Erythroblast (primary cell): ENCODE results near the gene VASH1.

ENCODE experiments used
- DNase-seq, 2 experiments: peaks; one replicate each; lab custom pipeline; 2025; lab: John Stamatoyannopoulos, UW
- GATA1 ChIP-seq: IDR thresholded peaks from 2 replicates; pipeline ENCODE4 v1.6.1; 2011; ENCODE audit warnings: low read depth, mild to moderate bottlenecking, control low read depth, low read length, moderate library complexity
- POLR2A ChIP-seq: IDR thresholded peaks from 2 replicates; pipeline ENCODE4 v1.6.1; 2011; ENCODE audit warnings: mild to moderate bottlenecking, low read length

VASH1 gene

GRCh38 chr14:76779221-76780057 lies 18.2 kb downstream of the VASH1 start:
- no peak for TF ChIP-seq GATA1
- TF ChIP-seq POLR2A: no peak
- DNase-seq: no peak

DNA sequence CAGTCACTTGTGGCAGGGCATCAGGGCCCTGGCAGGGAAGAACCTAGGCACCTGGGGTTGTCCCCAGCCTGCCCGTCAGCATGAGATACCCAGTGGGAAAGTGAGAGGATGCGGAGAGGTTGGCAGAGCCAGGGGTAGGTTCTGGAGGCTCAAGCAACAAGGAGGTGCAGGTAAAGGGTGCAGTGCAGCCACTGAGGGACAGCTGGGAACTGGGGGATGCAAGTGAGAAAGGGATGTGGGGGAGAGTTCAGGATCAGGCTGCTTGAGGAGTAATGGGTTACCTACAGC lies 18.7 kb downstream of the VASH1 start:
- TF ChIP-seq POLR2A (no peak), GATA1 (no peak)
- no peak for DNase-seq

DNA sequence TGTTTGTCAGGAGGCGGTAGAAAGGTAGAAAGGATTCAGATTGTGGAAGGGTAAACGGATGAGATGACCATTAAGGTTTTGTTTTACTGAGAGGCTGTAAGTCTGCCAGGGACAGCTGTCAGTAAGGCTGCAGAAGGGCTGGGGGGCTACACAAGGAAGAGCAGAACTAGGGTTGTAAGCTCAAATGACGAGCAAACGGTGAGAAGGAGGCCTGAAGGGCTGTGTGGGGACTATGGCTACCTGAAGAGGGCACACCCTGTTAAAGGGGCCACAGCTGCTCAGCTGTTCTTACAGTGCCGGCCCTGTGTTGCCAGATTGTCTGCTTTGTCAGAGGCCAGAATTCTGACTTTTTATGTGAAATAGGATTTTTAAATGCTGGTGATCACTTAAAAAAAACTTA lies 19.1 kb downstream of the VASH1 start:
- no peak for TF ChIP-seq POLR2A
- TF ChIP-seq GATA1: no peak
- DNase-seq: no peak

- DNase-seq: no peak
- TF ChIP-seq POLR2A (no peak), GATA1 (no peak)
These were observed 19.8 kb downstream of the VASH1 start for GRCh38 chr14:76780875-76781647.

- TF ChIP-seq GATA1: no peak
- no peak for TF ChIP-seq POLR2A
- DNase-seq: no peak
These were observed 20.4 kb downstream of the VASH1 start for GRCh38 chr14:76781648-76782051.

DNA sequence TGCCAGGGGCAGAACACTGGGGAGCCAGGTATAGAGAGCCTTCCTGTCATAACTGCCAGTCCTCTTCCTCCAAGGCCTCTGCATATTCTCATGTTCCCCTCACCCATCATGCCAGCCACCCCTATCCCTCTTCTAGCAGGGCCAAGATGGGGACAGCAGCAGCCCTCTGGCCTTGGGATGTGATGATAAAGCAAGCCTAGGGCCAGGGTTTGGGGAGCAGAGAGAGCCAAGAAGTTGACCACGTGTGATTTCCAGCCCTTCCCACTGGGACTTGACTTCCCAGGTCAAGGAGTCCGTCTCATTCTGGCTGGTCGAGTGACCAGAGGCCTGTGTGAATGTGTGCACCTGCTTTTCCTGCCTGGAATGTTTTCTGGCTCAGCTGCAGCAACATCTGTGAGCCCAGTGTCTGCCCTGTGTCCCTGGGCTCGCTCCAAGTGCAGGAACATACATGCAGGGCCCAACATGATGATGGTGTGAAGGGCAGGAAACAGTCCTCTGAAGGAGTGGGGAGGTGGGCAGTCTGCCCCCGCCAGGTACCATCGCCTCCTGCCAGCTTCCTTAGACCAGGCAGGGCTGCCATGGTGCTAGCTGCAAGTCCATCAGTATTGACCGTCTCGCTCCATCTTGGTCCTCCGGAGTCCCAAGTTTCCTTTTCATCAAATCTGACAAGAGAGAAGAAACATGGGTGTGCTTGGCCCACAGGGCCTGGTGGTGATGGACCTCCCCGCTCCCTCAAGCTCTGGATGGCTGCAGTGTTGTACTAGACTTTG lies 21.0 kb downstream of the VASH1 start:
- DNase-seq: no peak
- TF ChIP-seq GATA1 (no peak), POLR2A (no peak)

DNA sequence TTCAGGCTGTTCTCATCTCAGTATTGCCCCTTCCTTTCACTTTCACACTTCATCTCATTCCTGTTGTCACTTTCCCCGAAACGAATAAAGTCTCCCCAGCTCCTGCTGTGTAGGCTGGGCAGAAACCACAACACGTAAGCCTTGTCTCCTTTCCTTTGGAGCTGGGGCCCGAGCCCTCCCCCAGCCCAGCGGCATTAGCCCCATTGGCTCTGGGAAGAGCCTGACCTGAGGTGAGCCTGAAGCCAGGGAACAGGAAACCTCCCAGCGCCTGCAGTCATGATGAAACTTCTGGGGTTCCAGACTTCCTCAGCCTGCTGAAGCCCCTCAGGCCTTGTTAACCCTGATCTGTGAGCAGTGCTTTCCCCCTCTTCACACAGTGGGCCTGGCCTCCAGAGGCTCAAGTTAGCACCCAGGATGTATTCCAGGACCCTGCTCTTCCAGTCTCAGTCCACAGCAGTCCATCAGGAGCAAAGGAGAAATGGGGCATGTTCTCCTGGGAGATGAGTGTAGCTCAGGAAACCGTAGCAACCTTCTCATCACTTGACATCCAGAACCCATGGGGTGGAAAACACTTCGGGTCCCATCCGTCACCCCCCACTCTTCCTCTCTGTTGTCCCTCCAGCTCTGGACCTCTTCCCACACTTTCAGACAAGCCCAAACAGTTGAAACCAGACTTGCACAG lies 21.8 kb downstream of the VASH1 start:
- TF ChIP-seq POLR2A (no peak), GATA1 (no peak)
- DNase-seq: no peak

- no peak for DNase-seq
- no peak for TF ChIP-seq POLR2A
- no peak for TF ChIP-seq GATA1
These were observed 23.1 kb downstream of the VASH1 start for GRCh38 chr14:76784266-76784874.

DNA sequence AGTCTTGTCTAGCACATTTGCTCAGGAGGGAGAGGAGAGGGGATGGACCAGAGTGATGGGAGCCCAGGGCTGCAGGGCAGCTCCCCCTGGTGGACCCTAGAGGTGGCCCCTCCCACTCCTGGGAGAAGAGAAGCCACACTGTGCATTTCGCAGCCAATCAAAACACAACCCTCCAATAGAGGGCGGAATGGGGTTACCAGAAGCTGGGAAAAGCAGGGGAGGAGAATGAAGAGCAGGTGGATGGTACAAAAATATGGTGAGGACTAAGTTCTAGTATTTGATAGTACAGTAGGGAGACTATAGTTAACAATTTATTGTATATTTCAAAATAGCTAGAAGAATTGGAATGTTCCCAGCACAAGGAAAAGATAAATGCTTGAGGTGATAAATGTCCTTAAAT lies 23.6 kb downstream of the VASH1 start:
- DNase-seq: peak; percentile 81 to 87
- no peak for TF ChIP-seq POLR2A
- TF ChIP-seq GATA1: no peak

DNA sequence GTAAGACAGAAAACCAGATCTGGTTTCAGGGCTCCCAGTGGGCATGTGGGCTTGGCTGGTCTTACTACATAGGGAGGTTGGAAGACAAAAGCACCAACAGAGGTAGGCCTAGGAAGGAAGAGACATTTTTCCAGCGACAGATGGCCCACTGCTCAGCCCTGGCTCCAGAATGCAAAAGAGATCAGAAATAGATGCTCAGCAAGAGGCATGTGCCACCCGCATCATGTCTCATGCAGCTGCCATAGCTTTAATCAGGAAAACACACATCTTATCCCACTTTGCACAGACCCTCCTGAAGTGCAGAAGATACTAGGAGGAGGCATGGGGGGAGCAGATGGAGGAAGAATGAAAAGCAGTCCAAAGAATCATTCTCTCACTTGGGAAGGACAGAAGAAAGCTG lies 25.3 kb downstream of the VASH1 start:
- TF ChIP-seq GATA1: no peak
- no peak for TF ChIP-seq POLR2A
- DNase-seq: peak in 1 of 2 experiments; percentile 27

DNA sequence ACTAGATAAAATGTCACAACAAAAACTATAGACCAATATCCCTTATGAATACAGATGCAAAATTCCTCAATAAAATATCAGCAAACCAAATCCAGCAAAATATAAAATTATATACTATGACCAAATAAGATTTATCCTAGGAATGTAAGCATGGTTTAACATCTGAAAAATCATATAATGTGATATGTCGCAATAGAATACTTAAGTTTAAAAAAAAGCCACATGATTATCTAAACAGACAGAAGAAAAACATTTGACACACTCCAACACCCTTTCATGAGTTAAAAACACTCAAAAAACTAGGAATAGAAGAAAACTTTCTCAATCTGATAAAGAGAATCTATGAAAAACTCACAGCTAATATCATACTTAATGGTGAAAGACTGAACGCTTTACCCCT lies 31.2 kb downstream of the VASH1 start:
- TF ChIP-seq POLR2A (no peak), GATA1 (no peak)
- no peak for DNase-seq

DNA sequence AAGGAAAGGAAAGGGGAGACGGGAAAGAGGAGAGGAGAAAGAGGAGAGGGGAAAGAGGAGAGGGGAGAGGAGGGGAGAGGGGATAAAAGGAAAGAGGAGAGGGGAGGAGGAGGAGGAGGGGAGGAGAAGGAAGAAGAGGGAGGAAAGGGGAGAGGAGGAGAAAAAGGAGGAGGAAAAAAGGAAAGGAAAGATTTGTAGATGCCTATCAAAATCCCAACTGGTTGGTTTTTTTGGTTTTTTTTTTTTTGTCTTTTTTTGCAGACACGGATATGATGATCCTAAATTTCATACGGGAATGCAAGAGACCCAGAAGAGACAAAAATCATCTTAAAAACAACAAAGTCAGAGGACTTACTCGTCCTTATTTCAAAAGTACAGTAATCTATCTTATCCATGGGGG lies 32.1 kb downstream of the VASH1 start:
- no peak for TF ChIP-seq POLR2A
- TF ChIP-seq GATA1: no peak

DNA sequence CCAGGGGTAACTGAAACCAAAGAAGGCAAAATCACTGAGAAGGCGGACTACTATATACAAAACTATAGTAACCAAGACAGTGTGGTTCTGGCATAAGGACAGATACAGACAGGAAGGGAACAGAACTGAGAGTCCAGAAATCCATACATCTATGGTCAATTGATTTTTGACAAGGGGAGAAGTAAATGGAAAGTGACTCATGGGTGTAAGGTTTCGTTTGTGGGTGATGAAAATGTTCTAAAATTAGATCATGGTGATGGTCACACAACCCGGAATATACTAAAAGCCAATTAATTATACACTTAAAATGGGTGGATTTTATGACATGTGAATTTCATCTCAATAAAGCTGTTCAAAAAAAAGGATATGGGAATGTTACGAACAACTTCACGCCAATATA lies 32.7 kb downstream of the VASH1 start:
- TF ChIP-seq GATA1: no peak
- no peak for TF ChIP-seq POLR2A
- DNase-seq: no peak

More for the DNA sequence above, 32.1 kb downstream of the VASH1 start:
- DNase-seq: no peak
